Neural progenitor cell (in vitro differentiated cells): ENCODE measurements around the gene PRR35. TPM values are rescaled to one million over a fixed set of nuclear protein-coding genes. Genes with fewer than 3 reads are reported as not detected.
A peak's percentile ranks its signal among the peaks of the same experiment; 100 is the strongest.

Source experiments
- DNase-seq: peaks from one replicate; pipeline ENCODE4 v3.0.0-alpha.2; 2016; ENCODE audit warnings: low spot score
- H2AFZ ChIP-seq: fragments of 200-600 bp; sonication (generic); replicated peaks from 2 replicates; pipeline ENCODE4 v1.6.1; 2016; ENCODE audit warnings: antibody characterized with exemption
- H3F3A ChIP-seq: fragments of 200-600 bp; sonication (generic); 2 replicates; pipeline ENCODE4 v1.6.1; 2016; ENCODE audit warnings: antibody characterized with exemption, low read depth
- H3K27ac ChIP-seq: fragments of 200-600 bp; sonication (generic); 2 replicates; pipeline ENCODE4 v1.5.1; 2016; ENCODE audit warnings: mild to moderate bottlenecking
- H3K27me3 ChIP-seq: fragments of 200-600 bp; sonication (generic); 2 replicates; pipeline ENCODE4 v1.6.1; 2016; ENCODE audit warnings: mild to moderate bottlenecking, moderate library complexity
- H3K36me3 ChIP-seq: fragments of 200-600 bp; sonication (generic); 2 replicates; pipeline ENCODE4 v1.5.1; 2016
- H3K4me1 ChIP-seq: fragments of 200-600 bp; sonication (generic); 2 replicates; pipeline ENCODE4 v1.6.1; 2016; ENCODE audit warnings: mixed run types
- H3K4me2 ChIP-seq: fragments of 200-600 bp; sonication (generic); 2 replicates; pipeline ENCODE4 v1.6.1; 2016
- H3K4me3 ChIP-seq: fragments of 200-600 bp; sonication (generic); 2 replicates; pipeline ENCODE4 v1.5.1; 2016
- H3K79me2 ChIP-seq: fragments of 200-600 bp; sonication (generic); 2 replicates; pipeline ENCODE4 v1.6.1; 2016; ENCODE audit warnings: low read depth
- H3K9ac ChIP-seq: fragments of 200-600 bp; sonication (generic); 2 replicates; pipeline ENCODE4 v1.6.1; 2016
- H3K9me3 ChIP-seq: fragments of 200-600 bp; sonication (generic); 2 replicates; pipeline ENCODE4 v1.5.1; 2016; ENCODE audit warnings: low read depth
- H4K20me1 ChIP-seq: fragments of 200-600 bp; sonication (generic); 2 replicates; pipeline ENCODE4 v1.6.1; 2016; ENCODE audit warnings: low read depth
- H3K27ac Mint-ChIP-seq: 3 replicates; pipeline ENCODE4 v1.8.0; 2021; ENCODE audit warnings: mixed read lengths
- H3K27me3 Mint-ChIP-seq: 2 replicates; pipeline ENCODE4 v1.8.0; 2022; ENCODE audit warnings: low read depth, mild to moderate bottlenecking, inconsistent platforms, moderate library complexity, mixed read lengths; ENCODE audit not compliant: insufficient read depth
- H3K36me3 Mint-ChIP-seq: 3 replicates; pipeline ENCODE4 v1.8.0; 2021; ENCODE audit warnings: mixed read lengths
- H3K4me1 Mint-ChIP-seq: 3 replicates; pipeline ENCODE4 v1.8.0; 2021; ENCODE audit warnings: mixed read lengths
- H3K4me3 Mint-ChIP-seq: 3 replicates; pipeline ENCODE4 v1.8.0; 2021; ENCODE audit warnings: mild to moderate bottlenecking, moderate library complexity, mixed read lengths
- H3K9me3 Mint-ChIP-seq: 3 replicates; pipeline ENCODE4 v1.8.0; 2020; ENCODE audit warnings: mixed read lengths
- EZH2 ChIP-seq: fragments of 200-600 bp; sonication (generic); IDR thresholded peaks from 2 replicates; pipeline ENCODE4 v1.6.1; 2017; ENCODE audit warnings: antibody characterized with exemption, mild to moderate bottlenecking, moderate library complexity
- EZH2phosphoT487 ChIP-seq: fragments of 200-600 bp; sonication (generic); IDR thresholded peaks from 2 replicates; pipeline ENCODE4 v1.6.1; 2017; ENCODE audit warnings: antibody characterized with exemption
- total RNA-seq: library from RNA; depleted of rRNA; stranded (reverse); fragments of >200 nt; gene quantifications from 2 replicates; pipeline ENCODE4 v1.2.3, GENCODE V29; 2015; ENCODE audit warnings: low replicate concordance
- TF ChIP-seq, protein P1 (sequence below): fragments of 200-600 bp; sonication (generic); IDR thresholded peaks from 2 replicates; pipeline ENCODE4 v1.5.1; 2017; ENCODE audit warnings: antibody characterized with exemption, mild to moderate bottlenecking

The PRR35 gene
- total RNA-seq, 1 donor from 2014 or later = not detected

GRCh38 chr16:586645-587590 lies 26.7 kb downstream of the PRR35 start:
- H3K4me3 Mint-ChIP-seq = peak overlapping the region; percentile 97

GRCh38 chr16:588639-588888 lies 28.4 kb downstream of the PRR35 start:
- Histone ChIP-seq H3K36me3 (no peaks in the 10 kb centered on the region), H3K79me2 (peaks cover 32% of the 10 kb centered on the region), H3K4me3 (peak overlapping the region; percentile 94), H2AFZ (peak overlapping the region; percentile 99), H3K27ac (peak overlapping the region; percentile 92), H3K4me1 (peaks cover 6% of the 10 kb centered on the region), H3F3A (peaks cover 23% of the 10 kb centered on the region), H4K20me1 (peaks cover 74% of the 10 kb centered on the region), H3K9ac (peak overlapping the region; percentile 78), H3K4me2 (peak overlapping the region; percentile 94), H3K27me3 (peaks cover 47% of the 10 kb centered on the region), H3K9me3 (no peaks in the 10 kb centered on the region)
- peak; percentile 81 for DNase-seq
- peak overlapping the region; percentile 74 for H3K27ac Mint-ChIP-seq
- TF ChIP-seq EZH2 (no peak), EZH2phosphoT487 (no peak)
- TF ChIP-seq, protein P1, sequence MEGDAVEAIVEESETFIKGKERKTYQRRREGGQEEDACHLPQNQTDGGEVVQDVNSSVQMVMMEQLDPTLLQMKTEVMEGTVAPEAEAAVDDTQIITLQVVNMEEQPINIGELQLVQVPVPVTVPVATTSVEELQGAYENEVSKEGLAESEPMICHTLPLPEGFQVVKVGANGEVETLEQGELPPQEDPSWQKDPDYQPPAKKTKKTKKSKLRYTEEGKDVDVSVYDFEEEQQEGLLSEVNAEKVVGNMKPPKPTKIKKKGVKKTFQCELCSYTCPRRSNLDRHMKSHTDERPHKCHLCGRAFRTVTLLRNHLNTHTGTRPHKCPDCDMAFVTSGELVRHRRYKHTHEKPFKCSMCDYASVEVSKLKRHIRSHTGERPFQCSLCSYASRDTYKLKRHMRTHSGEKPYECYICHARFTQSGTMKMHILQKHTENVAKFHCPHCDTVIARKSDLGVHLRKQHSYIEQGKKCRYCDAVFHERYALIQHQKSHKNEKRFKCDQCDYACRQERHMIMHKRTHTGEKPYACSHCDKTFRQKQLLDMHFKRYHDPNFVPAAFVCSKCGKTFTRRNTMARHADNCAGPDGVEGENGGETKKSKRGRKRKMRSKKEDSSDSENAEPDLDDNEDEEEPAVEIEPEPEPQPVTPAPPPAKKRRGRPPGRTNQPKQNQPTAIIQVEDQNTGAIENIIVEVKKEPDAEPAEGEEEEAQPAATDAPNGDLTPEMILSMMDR = no peak
- peak overlapping the region; percentile 97 for H3K4me3 Mint-ChIP-seq
- no peaks in the 10 kb centered on the region for H3K9me3 Mint-ChIP-seq
- peaks cover 28% of the 10 kb centered on the region for H3K4me1 Mint-ChIP-seq
- peaks cover 15% of the 10 kb centered on the region for H3K27me3 Mint-ChIP-seq
- peaks cover 2% of the 10 kb centered on the region for H3K36me3 Mint-ChIP-seq

More at GRCh38 chr16:586645-587590, 26.7 kb downstream of the PRR35 start:
- no peak overlapping the region for H3K4me2 ChIP-seq
- no peak for TF ChIP-seq EZH2
- TF ChIP-seq, protein P1 = no peak
- TF ChIP-seq EZH2phosphoT487 = no peak
- peaks cover 30% of the 10 kb centered on the region for H3F3A ChIP-seq
- no peak overlapping the region for H3K27ac ChIP-seq
- H3K4me1 Mint-ChIP-seq = peaks cover 22% of the 10 kb centered on the region
- H3K4me3 ChIP-seq = no peak overlapping the region
- peaks cover 26% of the 10 kb centered on the region for H3K79me2 ChIP-seq
- no peak for DNase-seq
- H3K36me3 Mint-ChIP-seq = peaks cover 2% of the 10 kb centered on the region
- no peaks in the 10 kb centered on the region for H3K36me3 ChIP-seq
- H3K27ac Mint-ChIP-seq = no peak overlapping the region
- H3K9ac ChIP-seq = no peak overlapping the region
- peaks cover 67% of the 10 kb centered on the region for H4K20me1 ChIP-seq
- no peak overlapping the region for H2AFZ ChIP-seq
- H3K27me3 Mint-ChIP-seq = peaks cover 15% of the 10 kb centered on the region
- no peaks in the 10 kb centered on the region for H3K9me3 ChIP-seq
- H3K4me1 ChIP-seq = peaks cover 6% of the 10 kb centered on the region
- H3K9me3 Mint-ChIP-seq = no peaks in the 10 kb centered on the region
- H3K27me3 ChIP-seq = peaks cover 51% of the 10 kb centered on the region

DNA sequence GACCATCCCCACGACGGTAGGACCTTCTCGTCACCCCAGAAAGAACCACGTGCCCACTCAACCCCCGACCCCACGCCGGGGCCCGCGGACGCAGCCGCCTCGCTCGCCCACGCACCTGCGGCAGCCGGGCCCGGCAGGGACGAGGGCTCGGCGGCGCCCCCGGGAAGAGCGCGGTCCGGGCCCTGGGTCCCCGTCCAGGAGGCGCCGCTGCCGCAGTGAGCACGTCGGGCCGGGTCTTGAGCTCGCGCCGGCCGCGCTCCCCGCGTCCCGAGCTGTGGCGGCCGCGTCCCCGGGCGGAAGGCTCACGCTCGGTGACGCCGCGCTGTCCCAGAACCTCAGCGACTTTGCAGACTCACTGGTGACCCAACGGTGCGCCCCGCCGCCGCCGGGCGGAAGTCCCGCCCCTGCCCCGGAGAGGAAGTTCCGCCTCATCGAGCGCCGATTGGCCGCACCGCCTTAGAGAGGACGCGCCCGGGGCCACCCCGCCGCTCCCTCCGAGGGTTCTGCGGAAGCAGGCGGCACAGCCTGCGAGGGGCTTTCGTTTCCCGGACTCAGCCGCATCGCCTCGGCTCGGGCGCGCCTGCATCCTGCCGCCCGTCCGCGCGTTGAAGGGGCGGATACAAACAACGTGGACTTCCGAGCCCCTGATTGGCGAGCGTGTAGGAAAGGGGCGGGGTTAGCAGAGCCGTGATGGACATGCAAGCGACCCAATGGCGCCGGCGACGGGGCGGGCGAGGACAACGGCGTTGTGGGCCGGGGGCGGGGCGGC lies 28.9 kb downstream of the PRR35 start:
- peak overlapping the region; percentile 100 for H3K4me3 Mint-ChIP-seq
- H4K20me1 ChIP-seq = peaks cover 74% of the 10 kb centered on the region

More for the DNA sequence above, 28.9 kb downstream of the PRR35 start:
- Mint-ChIP-seq H3K4me1 (peaks cover 30% of the 10 kb centered on the region), H3K36me3 (peaks cover 3% of the 10 kb centered on the region), H3K27me3 (peaks cover 15% of the 10 kb centered on the region), H3K27ac (peak overlapping the region; percentile 100), H3K9me3 (no peaks in the 10 kb centered on the region)
- peak overlapping the region; percentile 94 for H3K4me2 ChIP-seq
- peak; percentile 96 for DNase-seq
- peaks cover 5% of the 10 kb centered on the region for H3K4me1 ChIP-seq
- TF ChIP-seq EZH2 (no peak), EZH2phosphoT487 (no peak)
- TF ChIP-seq, protein P1 = no peak
- no peaks in the 10 kb centered on the region for H3K9me3 ChIP-seq
- peak overlapping the region; percentile 78 for H3K9ac ChIP-seq
- peak overlapping the region; percentile 99 for H2AFZ ChIP-seq
- peaks cover 42% of the 10 kb centered on the region for H3K27me3 ChIP-seq
- peaks cover 32% of the 10 kb centered on the region for H3K79me2 ChIP-seq
- no peaks in the 10 kb centered on the region for H3K36me3 ChIP-seq
- peak overlapping the region; percentile 92 for H3K27ac ChIP-seq
- H3K4me3 ChIP-seq = peak overlapping the region; percentile 94
- peaks cover 20% of the 10 kb centered on the region for H3F3A ChIP-seq
